Peyer's patch (tissue), 4 donors: ENCODE measurements around the gene IL17C. TPM values are rescaled to one million over a fixed set of nuclear protein-coding genes. Genes with fewer than 3 reads are reported as not detected.
A peak's percentile ranks its signal among the peaks of the same experiment; 100 is the strongest.

Source experiments
- DNase-seq, 3 donors: peaks; one replicate each; pipeline ENCODE4 v3.0.0-alpha.2; 2017 to 2019
- H3K27ac ChIP-seq, 4 donors: fragments of 200-600 bp; sonication (generic); one replicate each; pipeline ENCODE4 v1.5.1; 2016 to 2019
- H3K27me3 ChIP-seq, 2 donors: fragments of 200-600 bp; sonication (generic); one replicate each; pipeline ENCODE4 v1.5.1; 2019
- H3K36me3 ChIP-seq, 3 donors: fragments of 200-600 bp; sonication (generic); one replicate each; pipeline ENCODE4 v1.5.1; 2016 to 2019
- H3K4me1 ChIP-seq, 4 donors: fragments of 200-600 bp; sonication (generic); one replicate each; pipeline ENCODE4 v1.5.1; 2016 to 2019
- H3K4me3 ChIP-seq, 4 donors: fragments of 200-600 bp; sonication (generic); 1 replicate in 3 of 4; 2 replicates in 1 of 4; pipeline ENCODE4 v1.5.1; 2016 to 2019; ENCODE audit warnings: mild to moderate bottlenecking in 1 of 4
- H3K9me3 ChIP-seq, 4 donors: fragments of 200-600 bp; sonication (generic); one replicate each; pipeline ENCODE4 v1.5.1; 2016 to 2019; ENCODE audit warnings: mild to moderate bottlenecking in 1 of 4
- CTCF ChIP-seq, 6 experiments: fragments of 450-650 bp in 4 of 6; fragments of 200-600 bp in 2 of 6; sonication (generic) in 1 of 6; IDR thresholded peaks; one replicate each; pipeline ENCODE4 v1.5.1; 2017 to 2019; ENCODE audit warnings: antibody characterized with exemption in 6 of 6, mild to moderate bottlenecking in 3 of 6, moderate library complexity in 1 of 6
- POLR2A ChIP-seq, 2 donors: fragments of 450-650 bp; IDR thresholded peaks; one replicate each; pipeline ENCODE4 v1.5.1; 2017; ENCODE audit warnings: antibody characterized with exemption in 2 of 2, mild to moderate bottlenecking in 2 of 2, moderate library complexity in 2 of 2
- total RNA-seq, 4 donors: library from RNA; depleted of rRNA; stranded (reverse); fragments of >200 nt; gene quantifications; one replicate each; pipeline ENCODE4 v1.1.0, GENCODE V29; 2016

The IL17C gene
- total RNA-seq, 4 donors from 2014 or later: not detected

- H3K27me3 ChIP-seq: peaks cover 0 to 6% of the 10 kb centered on the region in 2 donors
- no peak overlapping the region for H3K4me3 ChIP-seq
- peak overlapping the region in 2 of 4 donors; percentile 25 to 92 for H3K27ac ChIP-seq
- H3K36me3 ChIP-seq: no peaks in the 10 kb centered on the region
- H3K9me3 ChIP-seq: no peaks in the 10 kb centered on the region
- peaks cover 0 to 29% (median 18%) of the 10 kb centered on the region in 4 donors for H3K4me1 ChIP-seq
- DNase-seq: no peak
- TF ChIP-seq CTCF (IDR thresholded peaks at IDR 0.05): no peak
- TF ChIP-seq POLR2A (IDR thresholded peaks at IDR 0.05): no peak
These were observed 42.2 kb downstream of the IL17C start for GRCh38 chr16:88680554-88681083.

GRCh38 chr16:88681084-88681680, 42.8 kb downstream of the IL17C start:
- H3K9me3 ChIP-seq: no peaks in the 10 kb centered on the region
- peak overlapping the region in 3 of 4 donors; percentile 6 to 36 (median 23) for H3K4me3 ChIP-seq
- peak overlapping the region; percentile 63 to 92 (median 87) for H3K27ac ChIP-seq
- no peak for TF ChIP-seq POLR2A (IDR thresholded peaks at IDR 0.05)
- peak; percentile 18 to 75 (median 55) for TF ChIP-seq CTCF (IDR thresholded peaks at IDR 0.05)
- peak; percentile 80 to 93 (median 87) for DNase-seq
- H3K36me3 ChIP-seq: no peaks in the 10 kb centered on the region
- peaks cover 0 to 9% of the 10 kb centered on the region in 2 donors for H3K27me3 ChIP-seq
- peaks cover 0 to 29% (median 20%) of the 10 kb centered on the region in 4 donors for H3K4me1 ChIP-seq

- Histone ChIP-seq H3K9me3 (no peaks in the 10 kb centered on the region), H3K4me1 (peaks cover 0 to 34% (median 22%) of the 10 kb centered on the region in 4 donors), H3K36me3 (no peaks in the 10 kb centered on the region), H3K27me3 (peaks cover 0 to 9% of the 10 kb centered on the region in 2 donors), H3K4me3 (peak overlapping the region; percentile 4 to 36 (median 14)), H3K27ac (peak overlapping the region; percentile 78 to 92 (median 87))
- peak in 2 of 3 donors; percentile 96 to 97 for DNase-seq
- TF ChIP-seq CTCF (IDR thresholded peaks at IDR 0.05) (no peak), POLR2A (IDR thresholded peaks at IDR 0.05) (peak in 1 of 2 donors; percentile 19)
These were observed 43.5 kb downstream of the IL17C start for GRCh38 chr16:88681709-88682451.

- Histone ChIP-seq H3K27me3 (peaks cover 0 to 9% of the 10 kb centered on the region in 2 donors), H3K4me1 (peaks cover 0 to 46% (median 24%) of the 10 kb centered on the region in 4 donors), H3K9me3 (no peaks in the 10 kb centered on the region), H3K4me3 (peak overlapping the region in 2 of 4 donors; percentile 72 to 76), H3K27ac (peak overlapping the region in 2 of 4 donors; percentile 12 to 89), H3K36me3 (no peaks in the 10 kb centered on the region)
- no peak for DNase-seq
- no peak for TF ChIP-seq POLR2A (IDR thresholded peaks at IDR 0.05)
These were observed 46.3 kb downstream of the IL17C start for GRCh38 chr16:88684569-88685155.

- DNase-seq: peak in 2 of 3 donors; percentile 71 to 75
- peaks cover 0 to 46% (median 24%) of the 10 kb centered on the region in 4 donors for H3K4me1 ChIP-seq
- no peaks in the 10 kb centered on the region for H3K36me3 ChIP-seq
- TF ChIP-seq POLR2A (IDR thresholded peaks at IDR 0.05) (no peak), CTCF (IDR thresholded peaks at IDR 0.05) (peak; percentile 38 to 69 (median 50))
- H3K9me3 ChIP-seq: no peaks in the 10 kb centered on the region
- peak overlapping the region; percentile 61 to 76 (median 69) for H3K4me3 ChIP-seq
- H3K27ac ChIP-seq: peak overlapping the region; percentile 56 to 89 (median 68)
- H3K27me3 ChIP-seq: peaks cover 0 to 9% of the 10 kb centered on the region in 2 donors
These were observed 47.0 kb downstream of the IL17C start for GRCh38 chr16:88685156-88686061.
